IPS DF 4.7 (cell line): ENCODE measurements around the gene ARMC8.
"Not testable (repeated sequence)": the region's sequence is repeated elsewhere in the genome, so short reads cannot be mapped to it uniquely, and the experiment has no call there.

Source experiments
- DNase-seq: peaks from one replicate; pipeline ENCODE4 v3.0.0-alpha.2; 2013; ENCODE audit warnings: low spot score; ENCODE audit errors: extremely low read depth

The ARMC8 gene, protein sequence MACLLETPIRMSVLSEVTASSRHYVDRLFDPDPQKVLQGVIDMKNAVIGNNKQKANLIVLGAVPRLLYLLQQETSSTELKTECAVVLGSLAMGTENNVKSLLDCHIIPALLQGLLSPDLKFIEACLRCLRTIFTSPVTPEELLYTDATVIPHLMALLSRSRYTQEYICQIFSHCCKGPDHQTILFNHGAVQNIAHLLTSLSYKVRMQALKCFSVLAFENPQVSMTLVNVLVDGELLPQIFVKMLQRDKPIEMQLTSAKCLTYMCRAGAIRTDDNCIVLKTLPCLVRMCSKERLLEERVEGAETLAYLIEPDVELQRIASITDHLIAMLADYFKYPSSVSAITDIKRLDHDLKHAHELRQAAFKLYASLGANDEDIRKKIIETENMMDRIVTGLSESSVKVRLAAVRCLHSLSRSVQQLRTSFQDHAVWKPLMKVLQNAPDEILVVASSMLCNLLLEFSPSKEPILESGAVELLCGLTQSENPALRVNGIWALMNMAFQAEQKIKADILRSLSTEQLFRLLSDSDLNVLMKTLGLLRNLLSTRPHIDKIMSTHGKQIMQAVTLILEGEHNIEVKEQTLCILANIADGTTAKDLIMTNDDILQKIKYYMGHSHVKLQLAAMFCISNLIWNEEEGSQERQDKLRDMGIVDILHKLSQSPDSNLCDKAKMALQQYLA

GRCh38 chr3:138187296-138188012, at the start of gene ARMC8:
ARMC8 (plus strand) TSS chr3:138187301; CDS start chr3:138187555, 254 bp downstream.
- DNase-seq = peak; percentile 44

- no peak for DNase-seq
These were observed 49.2 kb upstream of the ARMC8 start for GRCh38 chr3:138137861-138138260.

GRCh38 chr3:138139691-138140090, 47.4 kb upstream of the ARMC8 start:
- DNase-seq = no peak

GRCh38 chr3:138140940-138141339, 46.2 kb upstream of the ARMC8 start:
- no peak for DNase-seq

- DNase-seq = not testable (repeated sequence)
These were observed 44.9 kb upstream of the ARMC8 start for GRCh38 chr3:138142181-138142580.

- no peak for DNase-seq
These were observed 38.6 kb upstream of the ARMC8 start for GRCh38 chr3:138148503-138148902.

GRCh38 chr3:138154534-138154933, 32.6 kb upstream of the ARMC8 start:
- no peak for DNase-seq

DNA sequence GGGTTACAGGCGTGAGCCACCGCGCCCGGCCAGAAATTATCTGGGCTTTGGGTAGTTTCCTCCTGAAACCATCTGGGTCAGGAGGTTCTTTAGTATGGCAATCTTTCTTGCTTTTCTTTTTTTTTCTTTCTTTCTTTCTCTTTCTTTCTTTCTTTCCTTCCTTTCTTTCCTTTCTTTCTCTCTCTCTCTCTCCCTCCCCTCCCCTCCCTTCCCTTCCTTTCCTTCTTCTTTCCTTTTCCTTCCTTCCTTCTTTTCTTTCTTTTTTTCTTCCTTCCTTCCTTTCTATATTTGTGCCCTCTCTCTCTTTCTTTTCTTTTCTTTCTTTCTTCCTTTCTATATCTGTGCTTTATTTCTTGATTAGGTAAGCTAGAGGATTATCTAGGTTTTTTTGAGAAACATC, 29.4 kb upstream of the ARMC8 start:
- no peak for DNase-seq

- no peak for DNase-seq
These were observed 22.0 kb upstream of the ARMC8 start for GRCh38 chr3:138165061-138165460.

DNA sequence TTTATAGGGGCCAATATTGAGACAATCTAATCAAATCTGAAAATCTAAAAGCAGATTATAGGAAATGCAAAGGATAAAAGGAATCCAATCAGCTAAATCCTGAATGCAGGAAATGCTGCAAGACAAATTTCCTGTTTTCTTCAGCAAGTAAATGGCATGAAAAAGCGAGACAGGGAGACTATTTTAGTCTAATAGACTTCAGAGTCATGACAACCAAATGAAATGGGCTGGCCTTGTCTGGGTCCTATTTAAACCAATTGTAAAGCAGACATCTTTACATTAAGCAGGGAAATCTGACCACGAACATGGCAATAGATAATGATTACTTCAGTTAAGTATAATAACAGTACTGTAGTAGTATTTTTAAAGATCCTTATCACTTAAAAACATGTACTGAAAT, 14.5 kb upstream of the ARMC8 start:
- DNase-seq = no peak

DNA sequence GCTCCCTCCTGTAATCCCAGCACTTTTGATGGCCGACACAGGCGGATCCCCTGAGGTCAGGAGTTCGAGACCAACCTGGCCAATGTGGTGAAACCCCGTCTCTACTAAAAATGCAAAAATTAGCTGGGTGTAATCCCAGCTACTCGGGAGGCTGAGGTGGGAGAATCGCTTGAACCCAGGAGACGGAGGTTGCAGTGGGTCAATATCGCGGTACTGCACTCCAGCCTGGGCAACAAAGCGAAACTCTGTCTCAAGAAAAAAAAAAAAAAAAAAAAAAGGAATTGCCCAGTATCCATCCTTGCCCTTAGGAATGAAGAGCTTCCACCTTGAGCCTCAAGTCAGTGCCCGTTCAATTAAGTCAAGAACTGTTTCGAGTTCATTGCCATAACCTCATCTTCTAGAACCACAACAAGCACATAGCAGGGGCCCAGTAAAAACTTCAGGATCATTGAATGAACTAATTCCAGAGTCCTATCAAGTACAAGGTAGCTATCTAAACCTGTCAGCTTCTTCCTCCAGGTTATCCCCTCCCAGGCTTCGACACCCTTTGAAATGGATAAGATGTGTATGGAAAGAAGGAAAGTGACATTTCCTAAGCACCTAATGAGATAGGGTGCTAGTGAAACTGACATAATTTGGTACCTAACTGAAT, 13.2 kb upstream of the ARMC8 start:
- no peak for DNase-seq

- DNase-seq = peak; percentile 71
These were observed 12.5 kb upstream of the ARMC8 start, which contains the start of gene DBR1 for GRCh38 chr3:138174421-138175131. DBR1 (minus strand) TSS chr3:138174921; CDS start chr3:138174795, 126 bp downstream.

DNA sequence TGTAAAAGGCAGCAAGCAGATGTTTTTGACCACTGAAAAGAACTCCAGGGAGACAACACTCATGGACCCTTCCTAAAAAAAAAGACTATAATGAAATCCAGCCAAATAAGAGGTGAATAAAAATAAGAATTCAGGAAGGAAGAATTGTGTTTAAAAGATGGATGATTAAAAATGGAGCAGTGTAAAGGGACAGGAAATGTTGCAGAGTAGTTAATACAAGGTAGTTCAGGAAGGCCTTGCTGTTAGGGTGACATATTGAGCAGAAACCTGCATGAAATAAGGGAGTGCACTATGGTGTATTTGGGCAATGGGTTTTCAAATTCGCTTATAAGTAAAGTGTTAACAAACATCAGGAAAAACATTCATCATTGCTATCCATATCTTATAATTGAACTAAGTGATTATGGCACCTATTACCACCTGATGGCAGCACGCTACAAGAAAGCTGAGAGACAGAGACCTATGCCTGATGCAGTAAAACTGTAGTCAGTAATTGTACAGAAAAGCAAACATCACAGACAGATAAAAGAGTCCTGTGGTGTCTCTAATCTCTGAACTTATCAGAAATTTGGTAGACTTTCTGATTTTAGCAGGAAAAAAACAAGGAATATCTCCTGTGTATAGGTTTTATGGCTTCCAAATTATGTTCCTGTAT, 6.6 kb upstream of the ARMC8 start:
- DNase-seq = no peak

GRCh38 chr3:138184994-138185393, 2.1 kb upstream of the ARMC8 start:
- DNase-seq = no peak

GRCh38 chr3:138186221-138186620, 880 bp upstream of the ARMC8 start:
- no peak for DNase-seq

- no peak for DNase-seq
These were observed 252 bp upstream of the ARMC8 start for GRCh38 chr3:138186803-138187295.

- no peak for DNase-seq
These were observed 1.1 kb downstream of the ARMC8 start for GRCh38 chr3:138188013-138188730.

DNA sequence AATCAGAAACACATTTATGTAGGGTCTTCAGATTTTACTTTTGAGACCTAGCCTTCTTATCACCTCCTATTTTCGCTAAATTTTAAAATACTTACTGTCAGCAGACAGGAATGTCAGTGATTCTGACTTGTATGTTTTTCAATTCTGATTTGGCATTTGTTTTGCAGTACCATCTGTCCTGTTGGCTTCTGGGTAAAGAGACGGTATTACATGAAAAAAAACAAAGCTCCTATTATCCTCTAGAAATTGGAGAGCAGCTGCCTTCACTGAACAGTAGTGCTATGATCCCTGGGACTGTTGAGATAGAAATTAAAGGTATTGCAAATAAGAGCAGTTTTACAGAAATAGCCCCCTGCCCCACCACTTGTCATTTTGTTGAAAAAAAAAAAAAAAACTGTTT, 8.4 kb downstream of the ARMC8 start:
- no peak for DNase-seq

- DNase-seq = no peak
These were observed 8.9 kb downstream of the ARMC8 start for GRCh38 chr3:138196023-138196422.

GRCh38 chr3:138197058-138197457, 10.0 kb downstream of the ARMC8 start:
- DNase-seq = no peak
